Aorta (tissue), 5 donors: Measurements from ENCODE around the gene KCNMB1. TPM values are rescaled to one million over a fixed set of nuclear protein-coding genes. Genes with fewer than 3 reads are reported as not detected.
"Not testable (repeated sequence)": the region's sequence is repeated elsewhere in the genome, so short reads cannot be mapped to it uniquely, and the experiment has no call there.

Source experiments
- ATAC-seq: fragments of 200-7000 bp; cut with Tn5 transposase; one replicate; pipeline ENCODE4 v1.9.1; 2022; ENCODE audit warnings: moderate library complexity; ENCODE audit not compliant: low FRiP score
- DNase-seq, 2 donors: peaks; one replicate each; pipeline ENCODE4 v3.0.0-alpha.2; 2020
- H3K27ac ChIP-seq, 2 donors: one replicate each; pipeline ENCODE4 v1.5.1; 2013; ENCODE audit warnings: low read length in 2 of 2, mild to moderate bottlenecking in 2 of 2, moderate library complexity in 2 of 2, control low read depth in 1 of 2, inconsistent platforms in 1 of 2, low read depth in 1 of 2
- H3K27me3 ChIP-seq, 2 donors: one replicate each; pipeline ENCODE4 v1.6.1; 2013; ENCODE audit warnings: control low read depth in 1 of 2, low read length in 1 of 2, mild to moderate bottlenecking in 1 of 2, moderate library complexity in 1 of 2; ENCODE audit not compliant: insufficient read depth in 2 of 2, control insufficient read depth in 1 of 2
- H3K36me3 ChIP-seq, 2 donors: one replicate each; pipeline ENCODE4 v1.6.1; 2013; ENCODE audit warnings: control low read depth in 1 of 2, low read length in 1 of 2, mild to moderate bottlenecking in 1 of 2; ENCODE audit not compliant: insufficient read depth in 2 of 2, control insufficient read depth in 1 of 2
- H3K4me1 ChIP-seq, 2 donors: one replicate each; pipeline ENCODE4 v1.6.1; 2013; ENCODE audit warnings: low read length in 2 of 2, control low read depth in 1 of 2, mild to moderate bottlenecking in 1 of 2, moderate library complexity in 1 of 2; ENCODE audit not compliant: insufficient read depth in 2 of 2, control insufficient read depth in 1 of 2
- H3K4me3 ChIP-seq, 2 donors: one replicate each; pipeline ENCODE4 v1.5.1; 2013; ENCODE audit warnings: low read length in 2 of 2, control low read depth in 1 of 2, mild to moderate bottlenecking in 1 of 2
- H3K9me3 ChIP-seq: one replicate; pipeline ENCODE4 v1.6.1; 2013; ENCODE audit warnings: mild to moderate bottlenecking, low read length; ENCODE audit not compliant: control insufficient read depth
- WGBS, 2 donors: extraction: QIAGEN DNeasy Blood & Tissue Kit; methylation state at CpG; one replicate each; pipeline ENCODE4 v1.1.7; 2013; 5-methylcytosine and 5-hydroxymethylcytosine counted together
- intact Hi-C, 2 donors: fragments of 100-400 bp; cut with DNase I; formaldehyde crosslinking; loops; one replicate each; pipeline versions ENCODE4 v1.14.2 to v1.15.0; 2022
- polyA plus RNA-seq, 2 donors: library from polyadenylated mRNA; stranded (reverse); fragments of 200-250 nt; gene quantifications; one replicate each; pipeline ENCODE4 v1.2.3, GENCODE V29; 2013
- total RNA-seq, 2 donors: library from RNA; stranded (reverse); fragmentation: NEBNext Ultra II Directional; extraction: Animal tissue kit (Norgen Biotek cat#: 25700); gene quantifications; one replicate each; pipeline ENCODE4 v1.2.1, GENCODE V29; 2021
- donor health status: healthy with polysubstance abuse.
- donor health status: Bipolar disorder and iron deficiency.
- donor health status: DM: no; HTN: no; CAD: no.
- donor health status: DM: no; HTN: no; CAD: no.
- donor health status: DM: yes; HTN: yes; CAD: no.

Gene KCNMB1
- total and polyA plus RNA-seq, 4 donors = 19.7 to 63.3 (median 36.4) TPM

DNA sequence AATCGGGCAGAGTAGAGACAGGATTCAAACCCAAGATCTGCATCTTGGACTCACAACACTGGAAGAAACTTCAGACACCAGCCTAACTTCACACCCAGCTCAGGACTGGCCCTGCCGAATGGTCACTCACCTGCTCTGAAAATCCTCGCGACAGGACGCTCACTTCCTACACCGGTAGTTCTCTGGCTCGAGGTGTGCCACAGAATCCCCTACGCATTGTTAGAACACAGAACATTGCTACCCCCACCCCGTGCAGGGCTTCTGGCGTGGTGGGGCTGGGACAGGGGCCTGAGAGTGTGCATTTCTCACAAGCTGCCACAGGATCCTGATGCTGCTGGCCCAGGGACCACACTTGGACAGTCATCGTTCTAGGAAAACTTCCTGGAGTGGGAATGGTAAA, 12.1 kb downstream of the KCNMB1 start:
- intact Hi-C loops = no loop called here
- H3K4me3 ChIP-seq = no peak overlapping the region
- H3K4me1 ChIP-seq = no peaks in the 10 kb centered on the region
- no peaks in the 10 kb centered on the region for H3K27me3 ChIP-seq
- H3K9me3 ChIP-seq = no peaks in the 10 kb centered on the region
- no peak for DNase-seq
- WGBS, 2 donors = 95 to 96% methylated on average over 11 of the region's 11 CpGs
- ATAC-seq = no peak
- no peak overlapping the region for H3K27ac ChIP-seq
- H3K36me3 ChIP-seq = no peaks in the 10 kb centered on the region

- H3K27ac ChIP-seq, H3K4me3 ChIP-seq, H3K4me1 ChIP-seq, H3K27me3 ChIP-seq, ATAC-seq, H3K9me3 ChIP-seq, H3K36me3 ChIP-seq, intact Hi-C loops, DNase-seq: not testable (repeated sequence)
- 93 to 97% methylated on average over 3 of the region's 3 CpGs for WGBS, 2 donors
Measured at GRCh38 chr5:170376526-170376925, 12.6 kb downstream of the KCNMB1 start.

GRCh38 chr5:170375283-170375682, 13.9 kb downstream of the KCNMB1 start:
- Histone ChIP-seq H3K27ac (no peak overlapping the region), H3K36me3 (no peaks in the 10 kb centered on the region), H3K9me3 (no peaks in the 10 kb centered on the region), H3K4me1 (no peaks in the 10 kb centered on the region), H3K27me3 (no peaks in the 10 kb centered on the region), H3K4me3 (no peak overlapping the region)
- no peak for DNase-seq
- ATAC-seq = no peak
- WGBS, 2 donors = 50 to 67% methylated on average over 1 of the region's 1 CpG
- intact Hi-C loops = no loop called here

- no peak for ATAC-seq
- Histone ChIP-seq H3K27ac (no peak overlapping the region), H3K4me3 (no peak overlapping the region), H3K4me1 (no peaks in the 10 kb centered on the region), H3K27me3 (no peaks in the 10 kb centered on the region), H3K9me3 (no peaks in the 10 kb centered on the region), H3K36me3 (no peaks in the 10 kb centered on the region)
- WGBS, 2 donors = 67 to 68% methylated on average over 2 of the region's 2 CpGs
- no peak for DNase-seq
- intact Hi-C loops = no loop called here
Measured at GRCh38 chr5:170372971-170373370, 16.2 kb downstream of the KCNMB1 start.

- Histone ChIP-seq H3K27ac (no peak overlapping the region), H3K4me3 (no peak overlapping the region), H3K9me3 (no peaks in the 10 kb centered on the region), H3K27me3 (no peaks in the 10 kb centered on the region), H3K4me1 (no peaks in the 10 kb centered on the region), H3K36me3 (no peaks in the 10 kb centered on the region)
- DNase-seq (no peak), ATAC-seq (no peak)
- WGBS, 2 donors = 85 to 92% methylated on average over 5 of the region's 5 CpGs
- intact Hi-C loops = no loop called here
Measured at GRCh38 chr5:170368586-170368985, 20.6 kb downstream of the KCNMB1 start.

DNA sequence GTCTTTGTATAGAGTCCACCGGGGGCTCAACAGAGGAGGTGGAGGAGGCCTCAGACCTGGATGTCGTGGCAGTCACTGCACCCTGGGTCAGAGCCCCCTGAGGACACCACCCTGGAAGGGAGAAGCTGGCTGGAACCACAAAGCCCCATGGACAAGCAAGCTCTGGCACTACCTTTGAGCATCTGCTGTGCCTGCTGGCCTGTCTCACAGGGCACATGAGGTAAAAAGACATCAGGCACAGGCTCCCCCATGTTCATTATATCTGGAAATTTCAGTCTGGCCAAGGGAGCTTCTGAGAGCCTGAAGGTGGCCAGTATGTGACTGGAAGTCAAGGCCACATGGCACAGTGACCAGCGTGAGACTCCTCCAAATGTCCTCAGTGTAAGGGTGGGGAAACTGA, 22.9 kb downstream of the KCNMB1 start:
- intact Hi-C loops = no loop called here
- H3K27me3 ChIP-seq = no peaks in the 10 kb centered on the region
- WGBS, 2 donors = 97 to 98% methylated on average over 3 of the region's 3 CpGs
- no peaks in the 10 kb centered on the region for H3K9me3 ChIP-seq
- no peak for ATAC-seq
- DNase-seq = no peak
- H3K36me3 ChIP-seq = no peaks in the 10 kb centered on the region
- H3K4me1 ChIP-seq = no peaks in the 10 kb centered on the region
- no peak overlapping the region for H3K27ac ChIP-seq
- no peak overlapping the region for H3K4me3 ChIP-seq

DNA sequence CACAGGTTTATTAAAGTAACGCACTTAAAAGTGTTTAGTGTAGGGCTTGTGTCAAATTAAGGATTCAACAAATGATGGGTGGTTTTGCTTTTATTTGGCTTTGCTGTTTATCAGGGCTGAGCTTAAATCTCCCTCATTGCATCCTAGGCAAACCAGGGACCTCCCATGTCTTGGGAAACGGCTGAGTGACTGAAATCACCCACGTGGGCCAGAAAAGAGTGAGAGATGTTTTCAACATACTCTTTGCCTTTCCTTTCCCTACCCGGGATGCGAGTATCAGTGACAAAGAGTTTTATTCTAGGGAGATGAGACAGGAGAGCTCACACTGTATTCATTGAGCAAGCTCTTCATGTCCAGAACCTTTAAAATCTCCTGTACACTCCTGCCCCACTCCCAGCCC, 23.3 kb downstream of the KCNMB1 start:
- no peaks in the 10 kb centered on the region for H3K9me3 ChIP-seq
- ATAC-seq (no peak), DNase-seq (no peak)
- no peak overlapping the region for H3K4me3 ChIP-seq
- H3K36me3 ChIP-seq = no peaks in the 10 kb centered on the region
- WGBS, 2 donors = 83% methylated on average over 5 of the region's 5 CpGs
- H3K4me1 ChIP-seq = no peaks in the 10 kb centered on the region
- H3K27me3 ChIP-seq = no peaks in the 10 kb centered on the region
- H3K27ac ChIP-seq = no peak overlapping the region
- intact Hi-C loops = no loop called here

GRCh38 chr5:170365011-170365410, 24.2 kb downstream of the KCNMB1 start:
- H3K27ac ChIP-seq = no peak overlapping the region
- no peaks in the 10 kb centered on the region for H3K36me3 ChIP-seq
- H3K4me3 ChIP-seq = no peak overlapping the region
- no peaks in the 10 kb centered on the region for H3K27me3 ChIP-seq
- no peak for ATAC-seq
- no peaks in the 10 kb centered on the region for H3K4me1 ChIP-seq
- no peak for DNase-seq
- 93 to 94% methylated on average over 8 of the region's 8 CpGs for WGBS, 2 donors
- no peaks in the 10 kb centered on the region for H3K9me3 ChIP-seq
- intact Hi-C loops = no loop called here

- Histone ChIP-seq H3K4me1 (no peaks in the 10 kb centered on the region), H3K36me3 (no peaks in the 10 kb centered on the region), H3K27ac (no peak overlapping the region), H3K9me3 (no peaks in the 10 kb centered on the region), H3K4me3 (no peak overlapping the region), H3K27me3 (no peaks in the 10 kb centered on the region)
- 88 to 100% methylated on average over 1 of the region's 1 CpG for WGBS, 2 donors
- ATAC-seq (no peak), DNase-seq (no peak)
- intact Hi-C loops = no loop called here
Measured at GRCh38 chr5:170363671-170364070, 25.5 kb downstream of the KCNMB1 start.
